SJCRH30 (cell line): ENCODE results near the gene FRG2. TPM values are rescaled to one million over a fixed set of nuclear protein-coding genes. Genes with fewer than 3 reads are reported as not detected.
"Not testable (repeated sequence)": the region's sequence is repeated elsewhere in the genome, so short reads cannot be mapped to it uniquely, and the experiment has no call there.

ENCODE experiments used
- DNase-seq, 2 experiments: peaks; one replicate each; pipeline ENCODE4 v3.0.0-alpha.2; 2015 to 2020
- H3K27ac ChIP-seq: fragments of 250-450 bp; sonication (Bioruptor Pico); 2 replicates; pipeline ENCODE4 v1.5.1; 2020; ENCODE audit warnings: mild to moderate bottlenecking, moderate library complexity
- H3K27me3 ChIP-seq: fragments of 250-450 bp; sonication (Bioruptor Pico); 2 replicates; pipeline ENCODE4 v1.5.1; 2020; ENCODE audit warnings: mild to moderate bottlenecking, moderate library complexity
- H3K36me3 ChIP-seq: fragments of 250-450 bp; sonication (Bioruptor Pico); 2 replicates; pipeline ENCODE4 v1.5.1; 2020; ENCODE audit warnings: mild to moderate bottlenecking, moderate library complexity
- H3K4me1 ChIP-seq: fragments of 250-450 bp; sonication (Bioruptor Pico); 2 replicates; pipeline ENCODE4 v1.5.1; 2020; ENCODE audit warnings: mild to moderate bottlenecking, moderate library complexity
- H3K4me3 ChIP-seq: fragments of 250-450 bp; sonication (Bioruptor Pico); 2 replicates; pipeline ENCODE4 v1.5.1; 2020; ENCODE audit warnings: mild to moderate bottlenecking, moderate library complexity
- H3K9me3 ChIP-seq: fragments of 250-450 bp; sonication (Bioruptor Pico); replicated peaks from 2 replicates; pipeline ENCODE4 v1.5.1; 2020; ENCODE audit warnings: mild to moderate bottlenecking, moderate library complexity
- total RNA-seq: library from RNA; depleted of rRNA; stranded (reverse); fragments of >200 nt; shearing (Covaris generic); gene quantifications from 2 replicates; pipeline ENCODE4 v1.2.3, GENCODE V29; 2014; rRNA removed

Gene FRG2
- 0.53 and 0.66 TPM in 2 replicates for total RNA-seq

DNA sequence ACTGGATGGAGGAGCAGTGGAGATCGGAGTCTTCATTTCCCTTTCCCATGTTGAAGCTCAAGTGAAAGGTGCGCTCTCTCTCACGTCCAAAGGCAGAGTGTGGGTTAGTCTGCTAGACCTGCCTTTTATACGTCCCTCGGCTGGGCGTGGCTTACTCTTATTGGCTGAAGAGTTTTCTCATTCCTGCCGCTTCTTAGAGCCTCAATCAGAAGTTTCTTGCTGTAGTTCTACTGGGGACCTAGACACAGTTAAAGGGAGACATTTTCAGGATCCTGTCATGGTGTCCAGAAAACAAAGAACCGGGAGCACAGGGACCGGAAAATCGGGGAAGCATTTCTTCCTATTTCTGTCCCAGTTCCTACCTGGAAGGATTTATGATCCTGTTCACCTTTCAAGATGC is at the start of gene FRG2:
FRG2 (minus strand) TSS at position 101 of the 400 bp plus-strand sequence; CDS start at position 49, 52 bp downstream.
- H3K4me1 ChIP-seq, DNase-seq, H3K36me3 ChIP-seq, H3K4me3 ChIP-seq, H3K27me3 ChIP-seq, H3K9me3 ChIP-seq, H3K27ac ChIP-seq: not testable (repeated sequence)

DNA sequence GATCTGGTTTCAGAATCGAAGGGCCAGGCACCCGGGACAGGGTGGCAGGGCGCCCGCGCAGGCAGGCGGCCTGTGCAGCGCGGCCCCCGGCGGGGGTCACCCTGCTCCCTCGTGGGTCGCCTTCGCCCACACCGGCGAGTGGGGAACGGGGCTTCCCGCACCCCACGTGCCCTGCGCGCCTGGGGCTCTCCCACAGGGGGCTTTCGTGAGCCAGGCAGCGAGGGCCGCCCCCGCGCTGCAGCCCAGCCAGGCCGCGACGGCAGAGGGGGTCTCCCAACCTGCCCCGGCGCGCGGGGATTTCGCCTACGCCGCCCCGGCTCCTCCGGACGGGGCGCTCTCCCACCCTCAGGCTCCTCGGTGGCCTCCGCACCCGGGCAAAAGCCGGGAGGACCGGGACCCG is 41.3 kb upstream of the FRG2 start:
- H3K27ac ChIP-seq, H3K27me3 ChIP-seq, H3K9me3 ChIP-seq, DNase-seq, H3K4me3 ChIP-seq, H3K36me3 ChIP-seq, H3K4me1 ChIP-seq: not testable (repeated sequence)

- H3K4me3 ChIP-seq, H3K4me1 ChIP-seq, H3K27ac ChIP-seq, DNase-seq, H3K36me3 ChIP-seq, H3K27me3 ChIP-seq, H3K9me3 ChIP-seq: not testable (repeated sequence)
Measured at GRCh38 chr4:190064805-190065204, 37.7 kb upstream of the FRG2 start.

DNA sequence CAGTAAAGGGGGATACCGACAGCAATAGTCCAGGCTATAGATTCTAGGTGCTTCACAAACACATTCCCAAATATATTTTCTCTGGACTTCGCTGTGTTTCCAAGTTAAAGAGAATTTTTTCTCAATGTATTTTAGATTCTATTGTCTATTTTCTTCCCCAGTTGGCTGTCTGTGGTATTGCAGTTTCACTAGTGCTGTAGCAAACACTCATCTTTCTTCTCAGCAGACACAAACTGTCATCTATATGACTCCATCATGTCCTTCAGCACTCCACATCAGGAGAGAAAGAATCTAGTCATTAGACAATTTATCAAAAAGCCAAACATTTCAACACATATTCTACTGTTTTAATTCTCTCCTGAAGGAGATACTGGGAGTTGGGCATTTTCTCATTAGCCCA is 37.3 kb upstream of the FRG2 start, which contains the start of gene DBET:
DBET (plus strand) TSS at position 161 of the 400 bp plus-strand sequence.
- DNase-seq, H3K4me3 ChIP-seq, H3K36me3 ChIP-seq: not testable (repeated sequence)

GRCh38 chr4:190058997-190059396 is 31.9 kb upstream of the FRG2 start:
- H3K9me3 ChIP-seq, H3K4me3 ChIP-seq, DNase-seq, H3K36me3 ChIP-seq, H3K27me3 ChIP-seq, H3K4me1 ChIP-seq, H3K27ac ChIP-seq: not testable (repeated sequence)

More for the DNA sequence above, 37.3 kb upstream of the FRG2 start, which contains the start of gene DBET:
- not testable (repeated sequence) for H3K4me1 ChIP-seq, H3K27me3 ChIP-seq, H3K27ac ChIP-seq, H3K9me3 ChIP-seq

DNA sequence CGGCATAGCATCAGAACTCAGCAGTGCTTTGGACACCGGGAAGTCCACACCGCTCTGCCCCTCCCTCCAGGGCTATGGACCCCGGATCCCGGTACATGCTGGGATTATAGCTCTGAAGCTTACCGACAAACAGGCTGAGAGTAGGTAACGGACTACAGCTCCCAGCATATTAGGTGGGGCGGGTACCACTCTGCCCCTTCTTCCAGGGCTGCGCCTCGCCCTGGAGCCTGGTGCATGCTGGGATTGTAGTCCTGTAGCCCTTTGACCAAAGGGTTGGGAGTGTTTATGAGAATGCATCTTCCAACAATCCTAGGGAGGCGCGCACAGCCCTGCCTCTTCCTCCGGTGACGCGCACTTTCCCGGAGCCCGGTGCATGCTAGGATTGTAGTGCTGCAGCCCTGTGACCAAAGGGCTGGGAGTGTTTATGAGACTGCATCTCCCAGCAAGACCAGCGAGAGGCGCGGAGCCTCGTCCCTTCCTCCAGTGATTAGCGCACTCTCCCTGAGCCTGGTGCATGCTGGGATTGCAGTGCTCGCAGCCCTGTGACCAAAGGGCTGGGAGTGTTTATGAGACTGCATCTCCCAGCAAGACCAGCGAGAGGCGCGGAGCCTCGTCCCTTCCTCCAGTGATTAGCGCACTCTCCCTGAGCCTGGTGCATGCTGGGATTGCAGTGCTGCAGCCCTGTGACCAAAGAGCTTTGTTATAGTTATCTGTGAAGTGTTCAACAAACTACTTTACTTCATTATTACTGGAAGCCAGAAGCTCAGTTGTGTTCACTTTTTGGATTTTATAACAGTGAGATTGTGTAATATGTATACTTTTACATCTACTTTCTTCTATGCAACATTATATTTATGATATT is 22.6 kb upstream of the FRG2 start:
- not testable (repeated sequence) for H3K4me3 ChIP-seq, H3K27me3 ChIP-seq, H3K27ac ChIP-seq, H3K9me3 ChIP-seq, H3K36me3 ChIP-seq, DNase-seq, H3K4me1 ChIP-seq

DNA sequence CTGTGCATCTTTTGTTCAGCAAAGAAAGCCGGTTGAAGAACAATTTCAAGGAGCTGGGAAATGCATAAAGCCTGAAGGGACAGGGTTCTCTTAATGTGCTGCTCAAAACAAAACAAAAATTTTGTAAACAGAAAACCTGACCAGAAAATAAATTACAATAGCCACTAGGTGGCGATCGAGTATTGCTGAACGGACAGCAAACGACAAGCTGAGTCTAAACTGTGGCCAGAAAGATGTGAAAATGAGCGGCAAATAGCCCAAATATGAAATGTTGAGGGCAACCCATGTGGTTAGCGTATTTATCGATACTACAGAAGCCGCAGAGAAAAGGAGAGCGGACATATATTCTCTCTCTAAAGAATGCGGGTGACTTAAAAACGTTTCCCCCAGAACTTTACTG is 20.6 kb upstream of the FRG2 start:
- H3K27me3 ChIP-seq, H3K4me1 ChIP-seq, H3K27ac ChIP-seq, H3K9me3 ChIP-seq, DNase-seq, H3K36me3 ChIP-seq, H3K4me3 ChIP-seq: not testable (repeated sequence)

DNA sequence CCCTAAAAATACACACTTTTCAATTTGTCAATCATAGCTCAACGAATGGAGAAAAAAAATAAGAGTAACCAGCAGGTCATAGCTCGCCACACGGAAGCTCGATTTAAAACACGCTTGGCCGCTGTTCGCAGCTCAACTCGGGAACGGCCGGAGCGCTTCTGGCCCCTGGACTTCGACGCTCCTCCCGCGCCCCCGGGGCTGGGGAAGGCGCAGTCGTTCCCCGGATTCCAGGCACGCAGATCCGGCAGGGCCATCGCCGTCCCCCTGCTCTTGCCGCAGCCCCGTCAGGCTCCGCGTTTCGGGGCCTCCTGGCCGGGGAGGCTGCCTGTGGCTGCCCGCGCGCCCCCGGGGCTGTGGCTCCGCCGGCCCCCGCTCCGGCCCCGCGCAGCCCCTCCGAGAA is 13.8 kb upstream of the FRG2 start:
- DNase-seq, H3K4me3 ChIP-seq, H3K4me1 ChIP-seq, H3K27ac ChIP-seq, H3K9me3 ChIP-seq, H3K27me3 ChIP-seq, H3K36me3 ChIP-seq: not testable (repeated sequence)

DNA sequence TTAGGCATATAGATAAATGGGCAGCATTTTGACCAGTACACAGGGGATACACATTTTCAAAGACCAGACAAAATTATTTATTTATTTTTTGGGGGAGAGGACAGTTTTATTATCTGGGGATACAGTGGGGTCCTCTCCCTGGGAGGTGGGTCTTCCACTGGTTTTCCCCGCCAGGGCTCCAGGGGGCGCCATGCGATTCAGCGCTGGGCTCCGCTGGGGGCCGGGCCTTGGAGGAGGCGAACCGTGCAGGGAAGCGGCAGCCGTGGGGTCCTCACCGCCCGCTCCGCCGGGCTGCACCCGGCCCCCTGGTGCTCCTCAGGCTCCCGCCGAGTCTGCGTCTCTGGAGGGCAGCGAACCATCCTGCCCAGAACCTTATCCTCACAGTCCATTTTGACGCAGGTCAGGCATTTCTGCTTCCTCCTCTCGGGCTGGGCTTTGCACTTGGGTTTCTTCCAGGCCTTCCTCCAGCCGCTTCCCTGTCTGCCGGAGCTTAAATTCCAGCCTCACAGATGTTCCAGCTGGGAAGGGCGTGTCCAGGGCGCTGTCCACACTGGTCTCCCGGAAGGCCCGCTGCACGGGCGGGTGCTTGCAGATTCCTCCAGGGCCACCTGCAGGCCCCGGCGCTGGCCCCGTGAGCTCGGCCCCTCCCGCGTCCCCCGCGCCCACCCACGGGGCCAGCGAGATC is 10.8 kb upstream of the FRG2 start:
- H3K27ac ChIP-seq, H3K4me1 ChIP-seq, H3K9me3 ChIP-seq, H3K27me3 ChIP-seq, H3K36me3 ChIP-seq, DNase-seq: not testable (repeated sequence)
- peak overlapping the region; percentile 38; the same call in 1 of the 2 replicates for H3K4me3 ChIP-seq

GRCh38 chr4:190031264-190031663 is 4.2 kb upstream of the FRG2 start:
- not testable (repeated sequence) for H3K27ac ChIP-seq, H3K4me1 ChIP-seq, H3K9me3 ChIP-seq, DNase-seq, H3K27me3 ChIP-seq, H3K4me3 ChIP-seq, H3K36me3 ChIP-seq

- not testable (repeated sequence) for H3K9me3 ChIP-seq, H3K4me1 ChIP-seq, H3K27me3 ChIP-seq, DNase-seq, H3K4me3 ChIP-seq, H3K36me3 ChIP-seq, H3K27ac ChIP-seq
Measured at GRCh38 chr4:190022614-190023281, 4.3 kb downstream of the FRG2 start.

GRCh38 chr4:190021973-190022372 is 5.1 kb downstream of the FRG2 start:
- H3K4me1 ChIP-seq, DNase-seq, H3K27me3 ChIP-seq, H3K27ac ChIP-seq, H3K4me3 ChIP-seq, H3K36me3 ChIP-seq, H3K9me3 ChIP-seq: not testable (repeated sequence)

DNA sequence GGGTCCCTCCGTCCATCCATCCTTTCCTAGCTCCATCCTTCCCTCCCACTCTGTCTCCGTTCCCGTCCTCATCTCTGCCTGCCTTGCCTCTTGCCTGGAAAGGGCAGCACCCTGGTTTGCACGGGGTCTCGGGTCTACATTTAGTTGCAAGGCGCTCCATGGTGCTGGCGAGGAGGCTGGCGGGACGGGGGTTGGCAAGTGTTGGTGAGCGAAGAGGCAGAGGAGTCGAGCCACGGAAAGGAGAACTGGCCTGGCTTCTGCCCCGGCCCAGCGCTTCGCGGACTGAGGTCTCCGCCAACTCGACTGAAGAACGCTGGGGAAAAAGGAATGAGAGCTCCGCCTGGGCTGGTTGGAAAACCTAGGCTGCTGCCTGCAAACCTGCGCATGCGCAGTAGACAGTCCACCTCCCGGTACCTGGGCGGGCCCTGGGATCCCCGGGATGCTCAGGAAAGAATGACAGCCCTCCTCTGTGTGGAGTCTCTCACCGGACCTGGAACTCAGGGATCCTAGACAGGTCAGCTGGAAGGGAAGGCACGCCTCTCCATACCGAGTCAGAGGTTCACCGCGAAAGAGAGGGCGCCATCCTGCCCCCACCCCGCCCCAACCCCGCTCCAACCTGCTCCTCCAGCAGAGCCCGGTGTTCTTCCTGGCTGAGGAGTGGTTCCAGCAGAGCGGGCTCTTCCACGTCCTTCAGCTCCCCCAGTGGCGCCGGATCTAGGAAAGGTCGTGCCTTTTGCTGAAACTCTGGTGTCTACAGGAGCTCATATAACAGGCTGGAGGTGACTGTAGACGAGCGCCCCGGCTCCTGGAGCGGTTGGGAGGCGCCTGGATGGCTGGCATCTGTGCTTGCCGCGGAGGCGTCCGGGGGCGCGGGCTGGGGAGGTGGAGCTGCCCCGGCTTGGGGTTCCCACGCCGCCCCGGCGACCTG is 6.0 kb downstream of the FRG2 start:
- no peak overlapping the region for H3K27ac ChIP-seq
- H3K4me1 ChIP-seq, result no peaks in the 10 kb centered on the region
- no peaks in the 10 kb centered on the region for H3K9me3 ChIP-seq
- DNase-seq, result no peak
- no peaks in the 10 kb centered on the region for H3K36me3 ChIP-seq
- H3K4me3 ChIP-seq, result no peak overlapping the region
- H3K27me3 ChIP-seq, result no peaks in the 10 kb centered on the region

GRCh38 chr4:190019859-190020463 is 7.1 kb downstream of the FRG2 start:
- not testable (repeated sequence) for DNase-seq, H3K36me3 ChIP-seq, H3K27me3 ChIP-seq, H3K4me1 ChIP-seq, H3K4me3 ChIP-seq, H3K9me3 ChIP-seq, H3K27ac ChIP-seq
